Keratinocyte (primary cell): ENCODE results near the gene LCMT1. TPM values are rescaled to one million over a fixed set of nuclear protein-coding genes. Genes with fewer than 3 reads are reported as not detected.

Experiments
- DNase-seq: peaks from one replicate; pipeline ENCODE4 v3.0.0-alpha.2; 2011; ENCODE audit warnings: low read depth, missing footprints, low spot score
- FAIRE-seq: peaks from 2 replicates; lab custom pipeline; 2011; peaks lifted over from hg19 to GRCh38; lab: Jason Lieb, UNC
- H2AFZ ChIP-seq: 2 replicates; pipeline ENCODE4 v1.6.0; 2012; ENCODE audit warnings: low read length, control low read depth, inconsistent platforms; ENCODE audit not compliant: control insufficient read depth
- H3K27ac ChIP-seq: 2 replicates; pipeline ENCODE4 v1.5.1; 2011; ENCODE audit warnings: low read length; ENCODE audit not compliant: control insufficient read depth, insufficient read depth
- H3K27me3 ChIP-seq: 3 replicates; pipeline ENCODE4 v1.6.0; 2011; ENCODE audit warnings: low read length; ENCODE audit not compliant: control insufficient read depth, insufficient read depth; ENCODE audit errors: extremely low read depth
- H3K36me3 ChIP-seq, 2 experiments: 2 replicates in 1 of 2; 3 replicates in 1 of 2; pipeline ENCODE4 v1.5.1; 2011; ENCODE audit warnings: low read length in 2 of 2, mild to moderate bottlenecking in 1 of 2; ENCODE audit not compliant: control insufficient read depth in 2 of 2, insufficient read depth in 2 of 2; ENCODE audit errors: extremely low read depth in 1 of 2
- H3K4me1 ChIP-seq: 3 replicates; pipeline ENCODE4 v1.5.1; 2011; ENCODE audit warnings: low read length; ENCODE audit not compliant: control insufficient read depth, insufficient read depth; ENCODE audit errors: extremely low read depth
- H3K4me2 ChIP-seq: 3 replicates; pipeline ENCODE4 v1.6.0; 2011; ENCODE audit warnings: low read depth, low read length; ENCODE audit not compliant: control insufficient read depth, insufficient read depth; ENCODE audit errors: extremely low read depth
- H3K4me3 ChIP-seq, 3 experiments: fragments of 200-600 bp in 1 of 3; sonication (generic) in 1 of 3; 2 replicates in 2 of 3; 3 replicates in 1 of 3; pipeline ENCODE4 v1.5.1; 2011 to 2016; ENCODE audit warnings: low read length in 3 of 3, mild to moderate bottlenecking in 3 of 3, control low read depth in 2 of 3, inconsistent platforms in 1 of 3, low read depth in 1 of 3, mixed read lengths in 1 of 3, mixed run types in 1 of 3, moderate library complexity in 1 of 3; ENCODE audit not compliant: control insufficient read depth in 2 of 3, insufficient read depth in 2 of 3; ENCODE audit errors: extremely low read depth in 1 of 3
- H3K79me2 ChIP-seq: 2 replicates; pipeline ENCODE4 v1.6.0; 2012; ENCODE audit warnings: low read length; ENCODE audit not compliant: control insufficient read depth, insufficient read depth
- H3K9ac ChIP-seq: 3 replicates; pipeline ENCODE4 v1.6.0; 2011; ENCODE audit warnings: low read length; ENCODE audit not compliant: control insufficient read depth, insufficient read depth; ENCODE audit errors: extremely low read depth
- H3K9me1 ChIP-seq: 3 replicates; pipeline ENCODE4 v1.6.0; 2011; ENCODE audit warnings: low read length; ENCODE audit not compliant: control insufficient read depth, insufficient read depth; ENCODE audit errors: extremely low read depth
- H3K9me3 ChIP-seq: 2 replicates; pipeline ENCODE4 v1.5.1; 2012; ENCODE audit warnings: low read depth, low read length; ENCODE audit not compliant: control insufficient read depth
- H4K20me1 ChIP-seq: 3 replicates; pipeline ENCODE4 v1.6.0; 2011; ENCODE audit warnings: low read length; ENCODE audit not compliant: control insufficient read depth, insufficient read depth; ENCODE audit errors: extremely low read depth
- CTCF ChIP-seq, 3 experiments: IDR thresholded peaks in 1 of 3; conservative IDR thresholded peaks in 1 of 3; optimal IDR thresholded peaks in 1 of 3; 2 replicates in 2 of 3; 3 replicates in 1 of 3; pipeline versions ENCODE3 to v1.5.1; 2011; ENCODE audit warnings: low read length in 3 of 3, mild to moderate bottlenecking in 3 of 3, moderate library complexity in 2 of 3, control low read depth in 1 of 3, inconsistent platforms in 1 of 3; ENCODE audit not compliant: insufficient read depth in 2 of 3; ENCODE audit errors: extremely low read depth in 1 of 3
- EZH2 ChIP-seq: IDR thresholded peaks from one replicate; pipeline ENCODE4 v1.6.1; 2012; ENCODE audit warnings: inconsistent platforms, mild to moderate bottlenecking, low read length, moderate library complexity
- dilution Hi-C: fragments of 300-500 bp; cut with MboI; formaldehyde crosslinking; loops from one replicate; pipeline ENCODE4 v1.7.0; 2020; ENCODE audit warnings: low sequenced_read_pairs; ENCODE audit not compliant: extremely low pct_ligation_motif_present
- polyA plus RNA-seq, 5 experiments: library from polyadenylated mRNA; depleted of rRNA in 3 of 5; stranded (reverse) in 3 of 5; stranded (forward) in 1 of 5; unstranded in 1 of 5; fragments of >200 nt; gene quantifications; 1 replicate in 1 of 5; 2 replicates in 3 of 5; 3 replicates in 1 of 5; pipeline versions ENCODE4 v1.2.1 to v1.2.3, GENCODE V29; 2011 to 2012; ENCODE audit warnings: missing spikeins in 2 of 5, low read depth in 1 of 5, low replicate concordance in 1 of 5

Gene LCMT1
- polyA plus RNA-seq, 1 donor (not counting 4 experiments of a cell fraction or from before 2014, with no cell fraction given) = 30.3 TPM

DNA sequence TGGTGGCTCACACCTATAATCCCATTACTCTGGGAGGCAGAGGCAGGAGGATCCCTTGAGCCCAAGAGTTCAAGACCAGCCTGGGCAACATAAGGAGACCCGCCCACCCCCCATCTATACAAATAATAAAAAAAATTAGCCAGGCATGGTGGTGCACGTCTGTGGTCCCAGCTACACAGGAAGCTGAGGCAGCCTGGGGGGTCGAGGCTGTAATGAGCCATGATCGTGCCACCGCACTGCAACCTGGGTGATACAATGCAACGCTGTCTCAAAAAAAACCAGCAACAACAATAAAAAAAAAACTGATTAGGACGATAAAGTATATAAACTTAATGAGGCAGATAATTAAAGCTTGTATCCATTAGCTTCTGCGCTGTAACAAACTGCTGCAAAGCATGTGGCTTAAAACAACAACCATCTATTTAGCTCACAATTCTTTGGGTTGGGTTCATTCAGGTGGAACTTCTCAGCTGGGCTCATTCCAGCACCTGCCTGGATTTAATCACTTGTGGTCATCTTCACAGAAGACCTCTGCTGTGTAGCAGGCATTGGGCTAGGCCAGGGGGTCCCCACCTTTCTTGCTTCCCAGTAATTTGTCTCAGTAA lies 45.8 kb downstream of the LCMT1 start:
- H3K9me3 ChIP-seq = no peaks in the 10 kb centered on the region
- no peaks in the 10 kb centered on the region for H3K9me1 ChIP-seq
- H3K36me3 ChIP-seq = peaks cover 1 to 3% of the 10 kb centered on the region in 2 experiments
- H2AFZ ChIP-seq = no peak overlapping the region
- H3K9ac ChIP-seq = no peak overlapping the region
- H3K4me2 ChIP-seq = no peak overlapping the region
- DNase-seq (no peak), FAIRE-seq (no peak)
- no peaks in the 10 kb centered on the region for H3K79me2 ChIP-seq
- TF ChIP-seq EZH2 = no peak
- TF ChIP-seq CTCF (optimal IDR thresholded peaks at IDR 0.05 in 1 of 3, IDR thresholded peaks at IDR 0.05 in 1 of 3, conservative IDR thresholded peaks at IDR 0.05 in 1 of 3; ENCODE audit: extremely low read depth in 1 of 3, insufficient read depth in 2 of 3, low read length in 3 of 3) = no peak
- H3K27ac ChIP-seq = no peak overlapping the region
- no peaks in the 10 kb centered on the region for H3K4me1 ChIP-seq
- H3K4me3 ChIP-seq = no peak overlapping the region
- dilution Hi-C loops = no loop called here
- H4K20me1 ChIP-seq = no peaks in the 10 kb centered on the region
- no peaks in the 10 kb centered on the region for H3K27me3 ChIP-seq

GRCh38 chr16:25158401-25158800 lies 46.9 kb downstream of the LCMT1 start:
- TF ChIP-seq CTCF (optimal IDR thresholded peaks at IDR 0.05 in 1 of 3, IDR thresholded peaks at IDR 0.05 in 1 of 3, conservative IDR thresholded peaks at IDR 0.05 in 1 of 3; ENCODE audit: extremely low read depth in 1 of 3, insufficient read depth in 2 of 3, low read length in 3 of 3) (no peak), EZH2 (no peak)
- DNase-seq (no peak), FAIRE-seq (no peak)
- no peaks in the 10 kb centered on the region for H4K20me1 ChIP-seq
- peaks cover 1 to 3% of the 10 kb centered on the region in 2 experiments for H3K36me3 ChIP-seq
- no peaks in the 10 kb centered on the region for H3K9me1 ChIP-seq
- no peaks in the 10 kb centered on the region for H3K27me3 ChIP-seq
- H2AFZ ChIP-seq = no peak overlapping the region
- no peak overlapping the region for H3K27ac ChIP-seq
- no peak overlapping the region for H3K4me3 ChIP-seq
- H3K9me3 ChIP-seq = no peaks in the 10 kb centered on the region
- H3K79me2 ChIP-seq = no peaks in the 10 kb centered on the region
- no peak overlapping the region for H3K4me2 ChIP-seq
- H3K4me1 ChIP-seq = no peaks in the 10 kb centered on the region
- dilution Hi-C loops = no loop called here
- H3K9ac ChIP-seq = no peak overlapping the region
